ENCODE data around the gene ZNF91.
"Not testable (repeated sequence)": the region's sequence is repeated elsewhere in the genome, so short reads cannot be mapped to it uniquely, and the experiment has no call there.

ZNF91 gene

GRCh38 chr19:23315286-23315685 lies 80.0 kb downstream of the ZNF91 start:
- DNase-seq, result no peak

GRCh38 chr19:23314505-23315251 lies 80.6 kb downstream of the ZNF91 start:
- DNase-seq, result no peak

- no peak for DNase-seq
Observed at GRCh38 chr19:23313196-23313595, 82.1 kb downstream of the ZNF91 start.

- DNase-seq, result no peak
Observed at GRCh38 chr19:23312515-23312914, 82.8 kb downstream of the ZNF91 start.

GRCh38 chr19:23311551-23311950 lies 83.7 kb downstream of the ZNF91 start:
- DNase-seq, result no peak

- no peak for DNase-seq
Observed at GRCh38 chr19:23310729-23311211, 84.5 kb downstream of the ZNF91 start.

GRCh38 chr19:23309926-23310325 lies 85.3 kb downstream of the ZNF91 start:
- DNase-seq, result no peak

- DNase-seq, result peak in 1 of 2 experiments; percentile 16
Observed at GRCh38 chr19:23305555-23305954, 89.7 kb downstream of the ZNF91 start.

GRCh38 chr19:23304238-23304637 lies 91.0 kb downstream of the ZNF91 start:
- DNase-seq, result no peak

- no peak for DNase-seq
Observed at GRCh38 chr19:23294141-23294540, 101.1 kb downstream of the ZNF91 start.

GRCh38 chr19:23289966-23290365 lies 105.3 kb downstream of the ZNF91 start:
- DNase-seq, result not testable (repeated sequence)
